ENCODE measurements around the gene IDI1.

IDI1 gene

DNA sequence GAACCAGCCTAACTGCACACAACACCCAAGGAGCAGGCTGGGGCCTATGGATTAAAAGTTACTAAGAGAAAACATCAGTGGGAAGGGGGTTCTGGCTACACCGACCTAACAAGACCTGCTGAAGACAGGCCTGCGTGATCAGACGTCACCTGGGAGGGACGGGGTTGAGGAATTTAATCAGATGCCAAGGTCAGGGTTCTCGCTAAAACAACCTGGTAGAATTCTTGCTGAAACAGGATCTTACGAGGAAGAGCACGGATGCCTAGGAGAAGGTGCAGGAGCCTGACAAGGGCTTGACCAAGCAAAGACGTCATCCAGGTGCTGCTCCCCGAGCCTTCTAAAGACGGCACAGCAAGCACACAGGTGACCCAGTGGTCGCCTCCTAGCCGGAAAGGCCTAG, 24.8 kb downstream of the IDI1 start:
- TF ChIP-seq, protein P1, sequence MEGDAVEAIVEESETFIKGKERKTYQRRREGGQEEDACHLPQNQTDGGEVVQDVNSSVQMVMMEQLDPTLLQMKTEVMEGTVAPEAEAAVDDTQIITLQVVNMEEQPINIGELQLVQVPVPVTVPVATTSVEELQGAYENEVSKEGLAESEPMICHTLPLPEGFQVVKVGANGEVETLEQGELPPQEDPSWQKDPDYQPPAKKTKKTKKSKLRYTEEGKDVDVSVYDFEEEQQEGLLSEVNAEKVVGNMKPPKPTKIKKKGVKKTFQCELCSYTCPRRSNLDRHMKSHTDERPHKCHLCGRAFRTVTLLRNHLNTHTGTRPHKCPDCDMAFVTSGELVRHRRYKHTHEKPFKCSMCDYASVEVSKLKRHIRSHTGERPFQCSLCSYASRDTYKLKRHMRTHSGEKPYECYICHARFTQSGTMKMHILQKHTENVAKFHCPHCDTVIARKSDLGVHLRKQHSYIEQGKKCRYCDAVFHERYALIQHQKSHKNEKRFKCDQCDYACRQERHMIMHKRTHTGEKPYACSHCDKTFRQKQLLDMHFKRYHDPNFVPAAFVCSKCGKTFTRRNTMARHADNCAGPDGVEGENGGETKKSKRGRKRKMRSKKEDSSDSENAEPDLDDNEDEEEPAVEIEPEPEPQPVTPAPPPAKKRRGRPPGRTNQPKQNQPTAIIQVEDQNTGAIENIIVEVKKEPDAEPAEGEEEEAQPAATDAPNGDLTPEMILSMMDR (IDR thresholded peaks at IDR 0.05) = no peak

DNA sequence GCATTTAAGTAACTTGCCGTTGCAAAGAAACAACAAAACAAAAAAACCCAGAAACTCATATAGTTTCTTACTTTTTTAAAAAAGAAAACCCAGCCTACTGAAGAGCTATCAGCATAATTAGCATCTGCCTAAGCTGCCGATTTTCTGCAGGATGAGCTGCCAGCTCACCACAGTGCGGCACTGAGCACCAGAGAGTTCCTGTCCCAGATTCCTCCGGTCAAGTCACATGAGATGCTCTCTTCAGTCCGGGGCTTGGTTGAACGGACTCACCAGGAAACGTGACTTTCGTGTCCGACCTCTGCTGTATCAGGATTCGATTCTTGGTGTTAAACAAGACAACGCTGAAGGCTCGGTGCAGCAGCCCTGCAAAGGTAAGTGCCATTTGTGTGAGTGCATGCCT, 26.5 kb downstream of the IDI1 start:
- TF ChIP-seq, protein P1 (IDR thresholded peaks at IDR 0.05) = no peak

DNA sequence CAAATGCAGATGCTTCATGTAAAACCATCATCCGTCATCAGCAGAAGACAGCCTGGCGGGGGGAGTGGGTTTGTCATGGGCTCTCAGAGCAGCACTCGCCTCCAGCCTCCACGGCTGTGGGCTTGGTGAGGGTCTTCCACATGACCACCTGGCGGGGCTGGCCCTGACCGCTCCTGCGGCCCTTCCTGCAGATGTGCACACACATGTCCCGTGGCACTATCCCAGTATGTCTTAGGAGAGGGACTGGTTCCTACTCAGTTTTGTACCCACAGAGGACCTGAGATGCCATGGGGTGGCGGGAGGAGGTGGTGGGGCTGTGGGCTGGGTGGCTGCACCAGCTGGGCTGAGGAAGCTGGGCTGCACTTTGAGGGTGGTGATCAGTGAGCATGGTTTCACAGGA, 28.0 kb downstream of the IDI1 start:
- TF ChIP-seq, protein P1 (IDR thresholded peaks at IDR 0.05) = no peak

DNA sequence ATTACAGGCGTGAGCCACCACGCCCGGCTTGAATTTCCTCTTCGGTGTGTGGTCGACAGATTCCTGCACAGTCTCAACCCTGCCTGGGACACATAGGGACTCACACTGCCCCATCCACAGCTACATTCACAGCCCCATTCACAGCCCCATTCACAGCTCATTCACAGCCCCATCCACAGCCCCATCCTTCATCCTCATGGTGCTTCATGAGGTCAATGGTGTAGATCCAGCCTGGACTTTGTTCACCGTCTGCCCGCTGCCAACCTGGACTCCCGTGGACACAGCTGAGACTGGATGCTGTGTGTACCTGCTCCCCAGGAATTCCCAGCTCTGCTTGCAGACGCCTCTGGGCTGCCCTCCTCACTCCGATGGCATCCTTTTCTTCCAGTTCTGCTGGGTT, 28.5 kb downstream of the IDI1 start:
- TF ChIP-seq, protein P1 (IDR thresholded peaks at IDR 0.05) = no peak

DNA sequence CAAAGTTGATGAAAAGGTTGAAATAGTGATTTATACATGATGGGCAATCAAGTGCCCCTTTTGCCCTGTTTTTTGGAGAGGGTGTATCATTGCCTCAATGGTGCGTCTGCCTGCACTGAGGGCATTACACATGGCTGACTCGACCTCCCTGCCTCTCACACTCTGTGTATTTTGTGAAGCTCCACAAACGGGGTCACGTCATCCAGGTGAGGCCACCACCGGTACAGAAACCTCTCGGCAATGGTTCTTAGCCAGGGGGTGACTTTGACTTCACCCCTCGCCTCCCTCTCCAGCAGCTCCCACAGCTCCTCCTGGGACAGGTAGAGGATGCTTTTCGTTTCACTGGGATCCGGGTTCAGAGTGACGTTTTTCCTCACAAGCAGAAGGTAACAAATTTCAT, 29.6 kb downstream of the IDI1 start:
- TF ChIP-seq, protein P1 (IDR thresholded peaks at IDR 0.05) = no peak

DNA sequence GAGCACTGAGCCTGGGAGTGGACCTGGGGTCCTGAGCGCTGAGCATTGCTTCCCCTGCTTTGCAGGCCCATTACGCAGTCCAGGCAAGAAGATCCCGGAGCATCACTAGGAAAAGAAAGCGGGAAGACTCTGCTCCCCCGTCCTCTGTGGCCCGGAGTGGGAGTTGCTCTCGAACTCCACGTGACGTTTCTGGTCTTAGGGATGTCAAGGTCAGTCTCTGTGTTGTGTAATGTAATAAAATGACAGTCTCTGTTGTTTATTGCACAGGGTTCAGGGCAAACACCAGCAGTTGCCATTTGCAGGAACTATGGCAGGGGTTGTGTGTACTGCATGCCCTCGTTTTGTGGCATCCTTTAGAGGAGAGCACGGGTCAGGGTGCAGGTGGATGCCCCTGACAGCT, 33.2 kb downstream of the IDI1 start:
- TF ChIP-seq, protein P1 (IDR thresholded peaks at IDR 0.05) = no peak

DNA sequence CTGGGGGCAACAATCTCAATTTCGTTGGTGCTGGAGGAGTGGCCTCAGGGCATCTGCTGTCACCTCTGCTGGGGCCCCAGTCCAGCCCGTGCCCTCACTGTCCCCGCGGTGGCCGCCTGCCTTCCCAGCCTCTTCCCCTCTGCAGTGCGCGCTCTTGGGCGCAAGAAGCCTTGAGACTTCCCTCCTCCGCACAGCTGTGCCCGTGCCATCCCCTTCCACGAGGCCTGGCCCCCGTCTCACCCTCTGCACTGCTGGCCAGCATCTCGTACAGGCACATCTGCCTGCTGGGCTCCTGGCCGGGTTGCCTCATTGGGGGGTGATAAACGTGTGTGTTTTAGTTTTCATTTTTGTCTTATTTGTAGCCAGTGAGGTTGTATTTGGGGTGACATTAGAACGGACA, 37.2 kb downstream of the IDI1 start:
- TF ChIP-seq, protein P1 (IDR thresholded peaks at IDR 0.05) = no peak

DNA sequence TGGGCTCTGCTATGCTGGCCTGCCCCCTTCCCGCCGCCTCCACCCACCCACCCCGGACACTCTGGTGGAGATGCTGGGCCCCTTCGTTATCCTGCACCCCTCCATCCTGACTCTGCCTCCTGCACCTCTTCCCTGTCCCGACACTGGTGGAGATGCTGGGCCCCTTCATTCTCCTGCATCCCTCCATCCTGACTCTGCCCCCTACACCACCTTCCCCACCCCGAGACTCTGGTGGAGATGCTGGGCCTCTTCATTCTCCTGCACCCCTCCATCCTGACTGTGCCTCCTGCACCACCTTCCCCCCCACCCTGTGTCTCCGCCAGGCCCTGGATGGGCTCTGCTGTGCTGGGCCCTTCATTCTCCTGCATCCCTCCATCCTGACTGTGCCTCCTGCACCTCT, 38.2 kb downstream of the IDI1 start:
- TF ChIP-seq, protein P1 (IDR thresholded peaks at IDR 0.05) = no peak

Measured in LNCAP (cell line).